Loucy (cell line): ENCODE data around the gene AP4B1.

Source experiments
- H2AFZ ChIP-seq: fragments of 200-600 bp; sonication (generic); 2 replicates; pipeline ENCODE4 v1.6.0; 2016; ENCODE audit warnings: antibody characterized with exemption, mild to moderate bottlenecking, low read length, moderate library complexity
- H3F3A ChIP-seq: fragments of 200-600 bp; 2 replicates; pipeline ENCODE4 v1.6.0; 2016; ENCODE audit warnings: antibody characterized with exemption, low read depth, mild to moderate bottlenecking
- H3K27me3 ChIP-seq: fragments of 200-600 bp; sonication (generic); 2 replicates; pipeline ENCODE4 v1.6.1; 2014; ENCODE audit warnings: low read length, mild to moderate bottlenecking; ENCODE audit not compliant: insufficient read depth, poor library complexity, severe bottlenecking
- H3K36me3 ChIP-seq: fragments of 200-600 bp; sonication (generic); 2 replicates; pipeline ENCODE4 v1.6.1; 2016; ENCODE audit warnings: low read length; ENCODE audit not compliant: insufficient read depth
- H3K4me1 ChIP-seq: fragments of 200-600 bp; sonication (generic); 2 replicates; pipeline ENCODE4 v1.5.1; 2014; ENCODE audit warnings: low read length, mild to moderate bottlenecking; ENCODE audit not compliant: insufficient read depth, poor library complexity, severe bottlenecking
- H3K4me2 ChIP-seq: fragments of 200-600 bp; sonication (generic); 2 replicates; pipeline ENCODE4 v1.6.0; 2014; ENCODE audit warnings: antibody characterized with exemption, low read length, low read depth, mild to moderate bottlenecking; ENCODE audit not compliant: poor library complexity, severe bottlenecking
- H3K4me3 ChIP-seq: fragments of 200-600 bp; sonication (generic); 2 replicates; pipeline ENCODE4 v1.5.1; 2014; ENCODE audit warnings: low read length, mild to moderate bottlenecking, mixed read lengths; ENCODE audit not compliant: poor library complexity, severe bottlenecking
- H3K79me2 ChIP-seq: fragments of 200-600 bp; sonication (generic); 2 replicates; pipeline ENCODE4 v1.6.1; 2014; ENCODE audit warnings: low read length; ENCODE audit not compliant: insufficient read depth
- H3K9ac ChIP-seq: fragments of 200-600 bp; sonication (generic); 2 replicates; pipeline ENCODE4 v1.6.0; 2014; ENCODE audit warnings: mild to moderate bottlenecking, low read depth, low read length, moderate library complexity; ENCODE audit not compliant: poor library complexity, severe bottlenecking
- H3K9me2 ChIP-seq: fragments of 200-600 bp; sonication (generic); replicated peaks from 2 replicates; pipeline ENCODE4 v1.6.1; 2016; ENCODE audit warnings: low read depth, low read length, mixed read lengths
- H3K9me3 ChIP-seq: fragments of 200-600 bp; sonication (generic); 2 replicates; pipeline ENCODE4 v1.6.1; 2014; ENCODE audit warnings: mild to moderate bottlenecking, antibody characterized with exemption, low read length, low read depth; ENCODE audit not compliant: insufficient read depth
- H4K20me1 ChIP-seq: fragments of 200-600 bp; sonication (generic); 2 replicates; pipeline ENCODE4 v1.6.0; 2014; ENCODE audit warnings: antibody characterized with exemption, low read length, mild to moderate bottlenecking; ENCODE audit not compliant: insufficient read depth, poor library complexity, severe bottlenecking
- CTCF ChIP-seq: fragments of 200-600 bp; sonication (generic); conservative IDR thresholded peaks from 2 replicates; pipeline ENCODE4 v1.5.1; 2014; ENCODE audit warnings: mild to moderate bottlenecking, antibody characterized with exemption, low read length
- EZH2phosphoT487 ChIP-seq: fragments of 200-600 bp; IDR thresholded peaks from 2 replicates; pipeline ENCODE4 v1.6.1; 2018; ENCODE audit warnings: antibody characterized with exemption, mild to moderate bottlenecking, moderate library complexity, borderline replicate concordance

The AP4B1 gene

GRCh38 chr1:113935970-113936369 lies 31.4 kb upstream of the AP4B1 start:
- H3K4me2 ChIP-seq = peak overlapping the region; percentile 100
- H3K4me3 ChIP-seq = peak overlapping the region; percentile 79
- no peaks in the 10 kb centered on the region for H3K9me2 ChIP-seq
- H3K9ac ChIP-seq = no peak overlapping the region
- no peaks in the 10 kb centered on the region for H3K9me3 ChIP-seq
- H4K20me1 ChIP-seq = peaks cover 96% of the 10 kb centered on the region
- TF ChIP-seq EZH2phosphoT487 (no peak), CTCF (no peak)
- peaks cover 8% of the 10 kb centered on the region for H3K36me3 ChIP-seq
- no peak overlapping the region for H2AFZ ChIP-seq
- H3K79me2 ChIP-seq = peaks cover 100% of the 10 kb centered on the region
- H3F3A ChIP-seq = peaks cover 10% of the 10 kb centered on the region; the same call in 1 of the 2 replicates
- H3K27me3 ChIP-seq = no peaks in the 10 kb centered on the region
- H3K4me1 ChIP-seq = peaks cover 86% of the 10 kb centered on the region

- peaks cover 100% of the 10 kb centered on the region for H3K79me2 ChIP-seq
- H3F3A ChIP-seq = peaks cover 13% of the 10 kb centered on the region; the same call in 1 of the 2 replicates
- H3K4me1 ChIP-seq = peaks cover 83% of the 10 kb centered on the region
- H3K4me3 ChIP-seq = peak overlapping the region; percentile 79
- H2AFZ ChIP-seq = no peak overlapping the region
- no peaks in the 10 kb centered on the region; the same call in 1 of the 2 replicates for H3K36me3 ChIP-seq
- no peak for TF ChIP-seq CTCF
- no peak for TF ChIP-seq EZH2phosphoT487
- H4K20me1 ChIP-seq = peaks cover 98% of the 10 kb centered on the region
- H3K4me2 ChIP-seq = peak overlapping the region; percentile 100
- no peaks in the 10 kb centered on the region for H3K27me3 ChIP-seq
- H3K9me3 ChIP-seq = no peaks in the 10 kb centered on the region
- no peaks in the 10 kb centered on the region for H3K9me2 ChIP-seq
- no peak overlapping the region for H3K9ac ChIP-seq
Observed at GRCh38 chr1:113935176-113935575, 30.6 kb upstream of the AP4B1 start.

- Histone ChIP-seq H2AFZ (no peak overlapping the region), H3K9me2 (no peaks in the 10 kb centered on the region), H3K79me2 (peaks cover 98% of the 10 kb centered on the region), H3K4me1 (peaks cover 79% of the 10 kb centered on the region), H3K9me3 (no peaks in the 10 kb centered on the region), H3K4me2 (peak overlapping the region; percentile 100), H3K27me3 (no peaks in the 10 kb centered on the region), H4K20me1 (peaks cover 95% of the 10 kb centered on the region), H3K4me3 (peak overlapping the region; percentile 79), H3F3A (peaks cover 13% of the 10 kb centered on the region; the same call in 1 of the 2 replicates), H3K36me3 (no peaks in the 10 kb centered on the region; the same call in 1 of the 2 replicates), H3K9ac (peak overlapping the region; percentile 80)
- TF ChIP-seq CTCF = no peak
- no peak for TF ChIP-seq EZH2phosphoT487
Observed at GRCh38 chr1:113934511-113935055, 30.0 kb upstream of the AP4B1 start.
